Measurements from ENCODE around the gene DEFB129.

DNA sequence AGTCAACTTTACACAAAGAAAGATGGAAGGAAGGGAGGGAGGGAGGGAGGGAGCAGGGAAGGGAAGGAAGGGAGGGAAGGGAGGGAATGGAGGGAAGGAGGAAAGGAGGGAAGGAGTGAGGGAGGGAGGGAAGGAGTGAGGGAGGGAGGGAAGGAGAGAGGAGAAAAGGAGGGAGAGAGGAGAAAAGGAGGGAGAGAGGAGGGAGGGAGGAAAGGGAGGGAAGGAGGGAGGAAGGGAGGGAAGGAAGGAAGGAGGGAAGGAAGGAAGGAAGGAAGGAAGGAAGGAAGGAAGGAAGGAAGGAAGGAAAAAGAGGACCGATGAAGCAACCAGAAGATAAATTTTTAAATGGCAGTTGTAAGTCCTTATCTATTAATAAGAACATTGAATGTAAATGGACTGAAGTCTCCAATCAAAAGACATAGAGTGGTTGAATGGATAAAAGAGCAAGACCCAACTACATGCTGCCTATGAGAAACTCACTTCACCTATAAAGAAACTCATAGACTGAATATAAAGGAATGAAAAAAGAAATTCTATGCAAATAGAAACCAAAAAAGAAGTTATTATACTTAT lies 5.7 kb upstream of the DEFB129 start:
- TF ChIP-seq, protein P1, sequence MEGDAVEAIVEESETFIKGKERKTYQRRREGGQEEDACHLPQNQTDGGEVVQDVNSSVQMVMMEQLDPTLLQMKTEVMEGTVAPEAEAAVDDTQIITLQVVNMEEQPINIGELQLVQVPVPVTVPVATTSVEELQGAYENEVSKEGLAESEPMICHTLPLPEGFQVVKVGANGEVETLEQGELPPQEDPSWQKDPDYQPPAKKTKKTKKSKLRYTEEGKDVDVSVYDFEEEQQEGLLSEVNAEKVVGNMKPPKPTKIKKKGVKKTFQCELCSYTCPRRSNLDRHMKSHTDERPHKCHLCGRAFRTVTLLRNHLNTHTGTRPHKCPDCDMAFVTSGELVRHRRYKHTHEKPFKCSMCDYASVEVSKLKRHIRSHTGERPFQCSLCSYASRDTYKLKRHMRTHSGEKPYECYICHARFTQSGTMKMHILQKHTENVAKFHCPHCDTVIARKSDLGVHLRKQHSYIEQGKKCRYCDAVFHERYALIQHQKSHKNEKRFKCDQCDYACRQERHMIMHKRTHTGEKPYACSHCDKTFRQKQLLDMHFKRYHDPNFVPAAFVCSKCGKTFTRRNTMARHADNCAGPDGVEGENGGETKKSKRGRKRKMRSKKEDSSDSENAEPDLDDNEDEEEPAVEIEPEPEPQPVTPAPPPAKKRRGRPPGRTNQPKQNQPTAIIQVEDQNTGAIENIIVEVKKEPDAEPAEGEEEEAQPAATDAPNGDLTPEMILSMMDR (IDR thresholded peaks at IDR 0.05; ENCODE audit: poor library complexity, severe bottlenecking), result no peak
- TF ChIP-seq MXI1 (conservative IDR thresholded peaks at IDR 0.05; ENCODE audit: poor library complexity, severe bottlenecking), result no peak
- no peak for TF ChIP-seq RAD21 (conservative IDR thresholded peaks at IDR 0.05)
- no peak for TF ChIP-seq EZH2 (IDR thresholded peaks at IDR 0.05; ENCODE audit: borderline replicate concordance, insufficient read depth, low read length, poor library complexity, severe bottlenecking)
- TF ChIP-seq, protein P2, sequence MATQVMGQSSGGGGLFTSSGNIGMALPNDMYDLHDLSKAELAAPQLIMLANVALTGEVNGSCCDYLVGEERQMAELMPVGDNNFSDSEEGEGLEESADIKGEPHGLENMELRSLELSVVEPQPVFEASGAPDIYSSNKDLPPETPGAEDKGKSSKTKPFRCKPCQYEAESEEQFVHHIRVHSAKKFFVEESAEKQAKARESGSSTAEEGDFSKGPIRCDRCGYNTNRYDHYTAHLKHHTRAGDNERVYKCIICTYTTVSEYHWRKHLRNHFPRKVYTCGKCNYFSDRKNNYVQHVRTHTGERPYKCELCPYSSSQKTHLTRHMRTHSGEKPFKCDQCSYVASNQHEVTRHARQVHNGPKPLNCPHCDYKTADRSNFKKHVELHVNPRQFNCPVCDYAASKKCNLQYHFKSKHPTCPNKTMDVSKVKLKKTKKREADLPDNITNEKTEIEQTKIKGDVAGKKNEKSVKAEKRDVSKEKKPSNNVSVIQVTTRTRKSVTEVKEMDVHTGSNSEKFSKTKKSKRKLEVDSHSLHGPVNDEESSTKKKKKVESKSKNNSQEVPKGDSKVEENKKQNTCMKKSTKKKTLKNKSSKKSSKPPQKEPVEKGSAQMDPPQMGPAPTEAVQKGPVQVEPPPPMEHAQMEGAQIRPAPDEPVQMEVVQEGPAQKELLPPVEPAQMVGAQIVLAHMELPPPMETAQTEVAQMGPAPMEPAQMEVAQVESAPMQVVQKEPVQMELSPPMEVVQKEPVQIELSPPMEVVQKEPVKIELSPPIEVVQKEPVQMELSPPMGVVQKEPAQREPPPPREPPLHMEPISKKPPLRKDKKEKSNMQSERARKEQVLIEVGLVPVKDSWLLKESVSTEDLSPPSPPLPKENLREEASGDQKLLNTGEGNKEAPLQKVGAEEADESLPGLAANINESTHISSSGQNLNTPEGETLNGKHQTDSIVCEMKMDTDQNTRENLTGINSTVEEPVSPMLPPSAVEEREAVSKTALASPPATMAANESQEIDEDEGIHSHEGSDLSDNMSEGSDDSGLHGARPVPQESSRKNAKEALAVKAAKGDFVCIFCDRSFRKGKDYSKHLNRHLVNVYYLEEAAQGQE (IDR thresholded peaks at IDR 0.05; ENCODE audit: borderline replicate concordance), result no peak
- TF ChIP-seq EP300 (conservative IDR thresholded peaks at IDR 0.05; ENCODE audit: poor library complexity, severe bottlenecking), result no peak
- TF ChIP-seq TAF1 (IDR thresholded peaks at IDR 0.05; ENCODE audit: low read depth), result no peak
- no peak for TF ChIP-seq POLR2AphosphoS5 (IDR thresholded peaks at IDR 0.05)
- no peak for TF ChIP-seq SMC3 (conservative IDR thresholded peaks at IDR 0.05; ENCODE audit: poor library complexity)
